Sigmoid colon (tissue), 7 donors: Measurements from ENCODE around the gene MSH4. TPM values are rescaled to one million over a fixed set of nuclear protein-coding genes. Genes with fewer than 3 reads are reported as not detected.
"Not testable (repeated sequence)": the region's sequence is repeated elsewhere in the genome, so short reads cannot be mapped to it uniquely, and the experiment has no call there.

Experiments used
- DNase-seq: peaks from one replicate; pipeline ENCODE4 v3.0.0-alpha.2; 2019
- H3K27ac ChIP-seq, 4 donors: fragments of 200-600 bp; sonication (generic); one replicate each; pipeline ENCODE4 v1.5.1; 2016 to 2019; ENCODE audit warnings: mild to moderate bottlenecking in 1 of 4
- H3K27me3 ChIP-seq, 3 donors: fragments of 200-600 bp; sonication (generic); one replicate each; pipeline ENCODE4 v1.5.1; 2019; ENCODE audit warnings: mild to moderate bottlenecking in 1 of 3
- H3K36me3 ChIP-seq, 4 donors: fragments of 200-600 bp; sonication (generic); one replicate each; pipeline ENCODE4 v1.5.1; 2016 to 2019
- H3K4me1 ChIP-seq, 4 donors: fragments of 200-600 bp; sonication (generic); one replicate each; pipeline ENCODE4 v1.5.1; 2017 to 2019
- H3K4me3 ChIP-seq, 4 donors: fragments of 200-600 bp; sonication (generic); one replicate each; pipeline ENCODE4 v1.5.1; 2017 to 2019; ENCODE audit warnings: mild to moderate bottlenecking in 2 of 4, moderate library complexity in 1 of 4
- H3K9me3 ChIP-seq, 4 donors: fragments of 200-600 bp in 3 of 4; sonication (generic) in 3 of 4; one replicate each; pipeline versions ENCODE4 v1.5.1 to v1.6.1; 2013 to 2019
- EP300 ChIP-seq, 4 donors: sonication (generic); formaldehyde crosslinking; IDR thresholded peaks; one replicate each; pipeline ENCODE4 v1.6.1; 2017; ENCODE audit warnings: antibody characterized with exemption in 4 of 4
- POLR2A ChIP-seq, 2 donors: fragments of 450-650 bp; IDR thresholded peaks; one replicate each; pipeline ENCODE4 v1.6.1; 2016; ENCODE audit warnings: antibody characterized with exemption in 2 of 2, mild to moderate bottlenecking in 2 of 2, moderate library complexity in 2 of 2
- POLR2AphosphoS5 ChIP-seq, 4 donors: sonication (generic); formaldehyde crosslinking; IDR thresholded peaks; one replicate each; pipeline ENCODE4 v1.6.1; 2017; ENCODE audit warnings: antibody characterized with exemption in 4 of 4
- WGBS, 2 donors: extraction: QIAGEN DNeasy Blood & Tissue Kit; methylation state at CpG; one replicate each; pipeline ENCODE4 v1.1.7; 2013; 5-methylcytosine and 5-hydroxymethylcytosine counted together
- intact Hi-C: fragments of 100-400 bp; cut with DNase I; formaldehyde crosslinking; loops from one replicate; pipeline ENCODE4 v1.15.1; 2023
- polyA plus RNA-seq, 3 donors: library from polyadenylated mRNA; stranded (reverse); fragments of 200-250 nt; gene quantifications; one replicate each; pipeline ENCODE4 v1.2.3, GENCODE V29; 2013
- total RNA-seq, 4 donors: library from RNA; depleted of rRNA; stranded (reverse); fragments of >200 nt; gene quantifications; one replicate each; pipeline ENCODE4 v1.1.0, GENCODE V29; 2016
- TF ChIP-seq, protein P1 (sequence below), 4 experiments: fragments of 450-650 bp in 3 of 4; fragments of 200-600 bp in 1 of 4; IDR thresholded peaks; one replicate each; pipeline ENCODE4 v1.5.1; 2016 to 2019; ENCODE audit warnings: antibody characterized with exemption in 4 of 4, mild to moderate bottlenecking in 3 of 4, moderate library complexity in 2 of 4
- donor health status: healthy with polysubstance abuse.
- donor health status: Bipolar disorder and iron deficiency.
- donor health status: healthy.

MSH4 gene
- total and polyA plus RNA-seq, 7 donors: 0.07 to 0.71 (median 0.53) TPM; not detected in 3

DNA sequence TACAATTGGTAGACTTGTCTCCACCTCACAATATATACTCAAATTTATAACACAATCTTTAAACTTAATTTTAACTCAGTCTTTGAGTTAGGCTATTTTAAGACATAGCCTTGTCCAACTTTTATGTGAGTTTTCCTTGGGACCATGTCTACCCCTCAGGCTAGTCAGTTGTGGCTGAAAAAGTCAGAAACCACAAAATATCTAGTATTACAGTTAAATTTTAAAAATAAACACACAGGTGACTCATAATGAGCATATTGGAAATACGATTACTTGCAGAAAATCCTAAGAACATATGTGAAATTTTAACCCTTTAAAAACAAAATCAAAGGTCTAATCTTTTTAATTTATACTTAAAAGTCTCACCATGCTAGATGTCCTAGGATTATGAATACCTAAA lies 140.4 kb downstream of the MSH4 start:
- Histone ChIP-seq H3K36me3 (no peaks in the 10 kb centered on the region), H3K27me3 (no peaks in the 10 kb centered on the region), H3K4me3 (no peak overlapping the region), H3K4me1 (no peaks in the 10 kb centered on the region), H3K9me3 (no peaks in the 10 kb centered on the region), H3K27ac (no peak overlapping the region)
- no peak for DNase-seq
- intact Hi-C loops: no loop called here
- 16% methylated on average over 1 of the region's 1 CpG for WGBS, 2 donors
- no peak for TF ChIP-seq EP300 (IDR thresholded peaks at IDR 0.05)
- no peak for TF ChIP-seq POLR2AphosphoS5 (IDR thresholded peaks at IDR 0.05)
- TF ChIP-seq, protein P1, sequence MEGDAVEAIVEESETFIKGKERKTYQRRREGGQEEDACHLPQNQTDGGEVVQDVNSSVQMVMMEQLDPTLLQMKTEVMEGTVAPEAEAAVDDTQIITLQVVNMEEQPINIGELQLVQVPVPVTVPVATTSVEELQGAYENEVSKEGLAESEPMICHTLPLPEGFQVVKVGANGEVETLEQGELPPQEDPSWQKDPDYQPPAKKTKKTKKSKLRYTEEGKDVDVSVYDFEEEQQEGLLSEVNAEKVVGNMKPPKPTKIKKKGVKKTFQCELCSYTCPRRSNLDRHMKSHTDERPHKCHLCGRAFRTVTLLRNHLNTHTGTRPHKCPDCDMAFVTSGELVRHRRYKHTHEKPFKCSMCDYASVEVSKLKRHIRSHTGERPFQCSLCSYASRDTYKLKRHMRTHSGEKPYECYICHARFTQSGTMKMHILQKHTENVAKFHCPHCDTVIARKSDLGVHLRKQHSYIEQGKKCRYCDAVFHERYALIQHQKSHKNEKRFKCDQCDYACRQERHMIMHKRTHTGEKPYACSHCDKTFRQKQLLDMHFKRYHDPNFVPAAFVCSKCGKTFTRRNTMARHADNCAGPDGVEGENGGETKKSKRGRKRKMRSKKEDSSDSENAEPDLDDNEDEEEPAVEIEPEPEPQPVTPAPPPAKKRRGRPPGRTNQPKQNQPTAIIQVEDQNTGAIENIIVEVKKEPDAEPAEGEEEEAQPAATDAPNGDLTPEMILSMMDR (IDR thresholded peaks at IDR 0.05): no peak
- TF ChIP-seq POLR2A (IDR thresholded peaks at IDR 0.05): no peak

DNA sequence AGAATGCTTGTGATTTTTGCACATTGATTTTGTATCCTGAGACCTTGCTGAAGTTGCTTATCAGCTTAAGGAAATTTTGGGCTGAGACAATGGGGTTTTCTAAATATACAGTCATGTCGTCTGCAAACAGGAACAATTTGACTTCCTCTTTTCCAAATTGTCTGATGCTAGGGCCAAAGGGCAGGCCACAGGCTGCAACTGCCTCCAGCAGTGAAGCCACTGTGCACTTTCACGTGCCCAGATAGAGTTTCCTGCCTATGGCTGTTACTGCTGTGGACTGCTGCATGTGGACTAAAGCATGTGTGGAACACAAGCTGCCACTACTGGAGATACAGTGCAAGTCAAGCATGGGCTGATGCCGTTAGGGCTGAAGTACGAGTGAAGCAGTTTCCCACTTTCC lies 146.4 kb downstream of the MSH4 start:
- H3K9me3 ChIP-seq, H3K36me3 ChIP-seq, H3K4me1 ChIP-seq, H3K4me3 ChIP-seq, H3K27ac ChIP-seq, intact Hi-C loops, H3K27me3 ChIP-seq, DNase-seq: not testable (repeated sequence)
- 59 to 64% methylated on average over 4 of the region's 4 CpGs for WGBS, 2 donors

DNA sequence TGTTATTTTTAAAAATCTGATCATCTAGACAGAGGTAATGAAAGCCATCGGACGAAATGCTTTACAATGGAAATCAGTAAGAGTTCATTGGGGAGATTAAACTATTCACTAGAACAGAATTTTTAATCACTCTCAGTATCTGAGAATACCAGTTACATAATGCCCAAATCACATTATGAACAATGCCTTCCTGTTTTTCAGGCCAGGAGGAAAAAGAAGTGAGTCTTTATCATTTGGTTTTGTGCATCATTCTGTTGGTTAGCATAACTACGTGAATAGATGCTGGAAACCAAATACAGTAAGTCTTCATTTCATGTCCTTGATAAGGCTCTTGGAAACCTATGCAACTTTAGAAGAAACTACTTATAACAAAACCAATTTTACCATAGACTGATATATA lies 153.5 kb downstream of the MSH4 start:
- TF ChIP-seq, protein P1 (IDR thresholded peaks at IDR 0.05): no peak
- TF ChIP-seq EP300 (IDR thresholded peaks at IDR 0.05) (no peak), POLR2AphosphoS5 (IDR thresholded peaks at IDR 0.05) (no peak), POLR2A (IDR thresholded peaks at IDR 0.05) (no peak)
- Histone ChIP-seq H3K27ac (no peak overlapping the region), H3K9me3 (no peaks in the 10 kb centered on the region), H3K4me3 (no peak overlapping the region), H3K36me3 (no peaks in the 10 kb centered on the region), H3K27me3 (no peaks in the 10 kb centered on the region), H3K4me1 (no peaks in the 10 kb centered on the region)
- intact Hi-C loops: no loop called here
- no peak for DNase-seq
- 92 to 94% methylated on average over 3 of the region's 3 CpGs for WGBS, 2 donors

DNA sequence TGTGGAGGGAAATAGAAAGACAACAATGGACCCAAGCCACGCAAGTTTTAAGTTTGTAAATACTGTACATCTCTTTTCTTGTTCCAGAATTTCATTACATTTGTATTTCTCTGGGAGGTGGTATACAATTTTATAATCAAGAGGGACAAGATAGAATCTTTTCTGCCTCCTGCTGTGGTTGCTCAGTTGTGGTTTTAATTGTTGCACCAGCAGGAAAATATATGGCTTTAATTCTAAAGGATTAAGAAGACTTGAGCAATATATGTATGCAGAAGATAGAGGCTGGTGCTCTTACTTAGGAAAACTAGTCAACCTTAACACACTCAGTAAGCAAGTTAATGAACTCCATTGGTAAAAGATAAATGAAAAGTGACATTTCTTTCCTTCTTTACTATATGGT lies 155.3 kb downstream of the MSH4 start:
- no peaks in the 10 kb centered on the region for H3K36me3 ChIP-seq
- H3K9me3 ChIP-seq: no peaks in the 10 kb centered on the region
- DNase-seq: no peak
- 82 to 83% methylated on average over 1 of the region's 1 CpG for WGBS, 2 donors
- no peak overlapping the region for H3K27ac ChIP-seq
- H3K4me3 ChIP-seq: no peak overlapping the region
- intact Hi-C loops: no loop called here
- H3K4me1 ChIP-seq: no peaks in the 10 kb centered on the region
- H3K27me3 ChIP-seq: no peaks in the 10 kb centered on the region
- no peak for TF ChIP-seq POLR2AphosphoS5 (IDR thresholded peaks at IDR 0.05)
- no peak for TF ChIP-seq EP300 (IDR thresholded peaks at IDR 0.05)
- TF ChIP-seq, protein P1 (IDR thresholded peaks at IDR 0.05): no peak
- TF ChIP-seq POLR2A (IDR thresholded peaks at IDR 0.05): no peak

- H3K36me3 ChIP-seq: no peaks in the 10 kb centered on the region
- no peaks in the 10 kb centered on the region for H3K4me1 ChIP-seq
- no peaks in the 10 kb centered on the region for H3K9me3 ChIP-seq
- WGBS, 2 donors: 69 to 83% methylated on average over 4 of the region's 4 CpGs
- intact Hi-C loops: no loop called here
- TF ChIP-seq EP300 (IDR thresholded peaks at IDR 0.05): no peak
- TF ChIP-seq, protein P1 (IDR thresholded peaks at IDR 0.05): no peak
- no peak for TF ChIP-seq POLR2AphosphoS5 (IDR thresholded peaks at IDR 0.05)
- no peak for TF ChIP-seq POLR2A (IDR thresholded peaks at IDR 0.05)
- H3K4me3 ChIP-seq: no peak overlapping the region
- H3K27me3 ChIP-seq: no peaks in the 10 kb centered on the region
- no peak overlapping the region for H3K27ac ChIP-seq
- DNase-seq: no peak
Measured at GRCh38 chr1:75953461-75953860, 156.8 kb downstream of the MSH4 start.
